SK-MEL-5 (cell line): ENCODE measurements around the gene GZMM. TPM values are rescaled to one million over a fixed set of nuclear protein-coding genes. Genes with fewer than 3 reads are reported as not detected.

Experiments
- DNase-seq: peaks from one replicate; pipeline ENCODE4 v3.0.0-alpha.2; 2016; ENCODE audit warnings: low read depth, low spot score
- in situ Hi-C: cut with HindIII; loops from 2 replicates; pipeline ENCODE4 v1.10.0; 2016; ENCODE audit warnings: low sequenced_read_pairs, high pct_unique_total_duplicates, low pct_unique_long_range_greater_than_20kb
- total RNA-seq: library from RNA; depleted of rRNA; stranded (reverse); fragments of >200 nt; shearing (Covaris generic); gene quantifications from 2 replicates; pipeline ENCODE4 v1.2.3, GENCODE V29; 2014

Gene GZMM
- total RNA-seq, 1 experiment from 2014 or later, result 0.21 TPM

DNA sequence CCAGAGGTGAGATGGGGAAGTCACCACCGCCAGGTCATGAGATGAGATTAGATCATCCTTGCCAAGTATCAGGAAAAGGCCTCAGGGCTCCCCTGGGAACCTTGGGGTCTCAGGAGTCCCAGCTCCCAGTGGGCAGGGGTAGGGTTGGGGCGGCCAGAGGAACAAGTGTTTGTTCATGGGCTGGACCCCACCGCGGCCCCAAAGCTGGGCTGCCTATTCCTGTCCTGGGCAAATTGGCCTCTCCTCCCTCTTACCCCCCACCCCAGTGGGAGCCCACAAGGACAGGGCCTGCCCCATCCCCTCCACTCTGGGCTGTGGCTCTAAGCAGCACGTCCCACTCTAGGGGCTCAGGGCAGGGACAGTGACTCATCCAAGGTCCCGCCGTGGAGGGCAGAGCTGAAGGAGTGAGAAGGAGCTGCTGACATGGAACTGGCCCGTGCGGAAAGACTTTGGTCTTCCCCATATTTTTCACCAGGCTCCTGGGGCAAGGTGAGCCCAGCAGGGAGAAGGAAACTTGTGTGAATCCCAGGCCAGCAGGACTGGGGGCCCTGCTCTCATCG lies 41.8 kb downstream of the GZMM start:
- in situ Hi-C loops, result no loop called here

DNA sequence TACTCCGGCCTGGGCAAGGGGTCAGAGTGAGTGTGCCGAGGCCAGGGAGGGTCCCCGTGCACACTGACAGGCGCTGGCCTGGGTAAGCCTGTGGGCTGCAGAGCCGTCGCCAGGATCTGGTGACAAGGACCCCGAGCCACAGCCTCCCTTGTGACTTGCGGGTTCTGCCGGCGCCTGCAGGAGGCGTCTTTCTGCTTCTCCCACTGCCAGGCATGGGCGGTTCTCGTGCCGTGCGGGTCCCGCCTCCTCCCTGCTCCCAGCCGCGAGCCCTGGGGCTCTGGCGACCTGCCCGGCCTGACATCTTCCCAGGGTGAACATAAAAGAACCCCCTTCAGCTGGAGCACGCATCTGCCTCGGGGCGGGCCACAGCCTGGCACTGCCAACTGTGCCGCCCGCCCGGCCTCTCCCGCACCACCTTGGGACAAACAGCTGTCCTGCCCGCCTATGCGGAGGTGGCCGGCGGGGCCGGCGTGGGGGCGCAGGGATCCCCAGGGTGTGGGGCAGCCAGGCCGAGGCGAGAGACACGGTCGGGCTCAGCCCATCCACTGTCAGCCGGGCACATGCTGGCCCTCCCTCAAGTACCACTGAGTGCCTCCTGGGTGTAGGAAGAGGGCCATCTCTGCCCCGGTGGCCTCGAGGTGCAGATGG lies 44.4 kb downstream of the GZMM start:
- peak; percentile 86 for DNase-seq
- in situ Hi-C loops, result no loop called here

More for the DNA sequence above, 41.8 kb downstream of the GZMM start:
- DNase-seq, result no peak

DNA sequence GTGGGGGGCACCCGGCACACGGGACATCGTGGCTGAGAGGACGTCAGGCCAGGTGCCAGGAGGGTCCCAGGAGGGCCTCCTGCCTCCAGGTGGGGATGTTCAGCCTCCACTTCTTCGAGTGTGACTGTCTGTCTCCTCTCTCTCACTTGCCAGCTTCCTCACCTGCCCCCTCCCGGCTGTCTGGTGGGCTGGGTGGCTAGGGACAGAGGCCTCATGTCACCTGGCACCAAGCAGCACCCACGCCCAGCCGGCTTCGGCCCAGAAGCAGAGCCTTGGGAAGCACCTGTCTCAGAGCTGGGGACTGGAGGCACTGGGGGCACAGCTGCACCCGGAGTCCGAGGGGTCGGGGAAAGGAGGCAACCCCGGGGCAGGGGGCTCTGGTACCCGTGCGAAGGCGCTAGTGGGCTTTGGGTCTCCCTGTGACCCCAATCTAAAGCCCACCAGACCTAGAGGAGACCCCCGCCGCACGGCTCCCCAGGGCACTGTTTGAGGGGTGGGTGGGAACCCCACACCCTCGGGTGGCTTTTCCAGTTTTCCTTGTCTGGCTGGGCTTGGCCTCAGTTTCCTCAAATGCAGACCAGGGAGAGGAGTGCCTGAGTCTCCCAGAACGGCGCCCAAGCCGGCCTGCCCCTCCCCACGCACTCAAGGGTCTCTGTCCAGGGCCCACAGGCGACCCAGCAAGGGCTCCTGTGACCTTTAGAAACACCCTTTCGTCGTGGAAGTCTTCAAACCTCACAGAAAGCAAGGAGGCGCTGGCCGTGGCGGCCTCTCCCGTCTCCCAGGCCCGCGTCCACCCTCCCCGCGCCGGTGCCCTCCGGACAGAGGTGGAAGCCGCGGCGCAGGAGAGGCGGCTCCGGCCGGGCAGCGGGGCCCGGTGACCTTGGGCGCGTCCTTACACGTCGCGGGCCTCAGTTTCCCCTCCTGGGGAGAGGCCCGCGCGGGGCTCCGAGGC lies 45.2 kb downstream of the GZMM start:
- in situ Hi-C loops, result no loop called here
- no peak for DNase-seq

- in situ Hi-C loops, result no loop called here
- no peak for DNase-seq
These were observed 46.0 kb downstream of the GZMM start, which contains the start of gene HCN2 for GRCh38 chr19:589693-590395. Gene HCN2 (plus strand): TSS chr19:589881. CDS start chr19:589946, 65 bp downstream.

DNA sequence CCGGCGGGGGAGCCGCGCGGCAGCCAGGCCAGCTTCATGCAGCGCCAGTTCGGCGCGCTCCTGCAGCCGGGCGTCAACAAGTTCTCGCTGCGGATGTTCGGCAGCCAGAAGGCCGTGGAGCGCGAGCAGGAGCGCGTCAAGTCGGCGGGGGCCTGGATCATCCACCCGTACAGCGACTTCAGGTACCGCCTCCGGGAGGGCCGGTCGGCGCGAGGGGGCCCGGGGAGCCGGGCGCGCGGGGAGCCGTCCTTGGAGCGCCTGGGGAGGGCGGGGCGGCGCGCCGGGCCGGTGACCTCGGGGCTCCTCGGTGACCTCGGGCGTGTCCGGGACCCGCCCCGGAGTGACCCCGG lies 46.5 kb downstream of the GZMM start:
- DNase-seq, result no peak
- in situ Hi-C loops, result no loop called here

DNA sequence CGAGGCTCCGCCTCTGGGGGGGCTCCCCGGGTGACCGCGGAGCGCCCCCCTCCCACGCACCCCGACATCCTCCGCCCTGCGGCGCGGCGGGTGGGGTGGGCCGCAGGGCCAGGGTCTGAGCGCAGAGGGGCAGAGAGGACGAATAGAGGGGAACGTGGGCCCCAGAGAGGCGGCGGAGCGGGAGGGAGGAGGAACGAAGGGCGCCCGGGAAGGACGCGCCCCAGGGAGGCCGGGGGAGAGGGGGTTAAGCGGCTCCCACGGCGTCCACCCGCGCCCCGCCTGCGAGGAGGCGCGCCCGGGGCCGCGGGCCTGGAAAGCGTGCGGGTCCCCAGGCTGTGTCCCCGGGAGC lies 46.9 kb downstream of the GZMM start:
- in situ Hi-C loops, result no loop called here
- no peak for DNase-seq

DNA sequence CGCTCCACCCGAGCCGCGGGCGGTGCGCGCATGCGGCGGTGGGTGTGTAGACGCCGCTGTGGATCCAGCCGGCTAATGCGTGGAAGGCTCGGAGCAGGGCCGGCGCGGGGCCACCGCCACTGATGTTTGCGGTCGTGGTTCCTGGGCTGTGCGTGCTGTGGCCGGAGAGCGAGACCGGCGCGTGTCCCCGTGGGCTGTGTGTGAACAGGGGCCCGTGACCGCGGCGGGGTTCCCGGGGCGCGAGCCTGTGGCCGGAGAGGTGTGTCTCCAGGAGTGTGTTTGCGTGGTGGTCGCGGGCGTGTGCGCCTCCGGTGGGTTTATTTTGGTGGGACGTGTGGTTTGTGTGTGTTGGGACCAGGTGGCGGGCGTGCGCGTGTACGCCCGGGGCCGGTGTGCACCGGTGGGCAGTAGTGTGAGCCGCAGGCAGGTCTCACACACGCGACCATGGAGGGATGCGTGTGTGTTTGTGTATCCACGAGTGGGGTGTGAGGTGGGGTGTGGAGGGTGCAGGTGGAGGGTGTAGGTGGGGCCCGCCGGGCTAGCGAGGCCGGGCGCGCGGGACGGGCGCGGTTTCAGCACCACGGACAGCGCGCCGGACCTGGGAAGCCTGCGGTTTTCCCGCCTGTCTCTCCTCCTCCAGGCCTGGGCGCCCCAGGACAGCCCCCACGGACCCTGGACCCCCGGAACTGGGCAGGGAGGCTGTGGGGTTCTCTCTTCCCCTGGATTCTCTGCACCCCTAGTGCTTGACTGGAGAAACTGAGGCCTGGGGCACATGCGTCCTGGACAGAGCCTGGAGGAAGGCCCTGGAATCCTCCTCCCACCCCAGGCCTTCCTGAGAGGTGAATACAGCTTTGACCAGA lies 47.5 kb downstream of the GZMM start:
- no peak for DNase-seq

GRCh38 chr19:592101-592500 lies 48.2 kb downstream of the GZMM start:
- DNase-seq, result no peak
- in situ Hi-C loops, result no loop called here

More for the DNA sequence above, 47.5 kb downstream of the GZMM start:
- in situ Hi-C loops, result no loop called here

- DNase-seq, result no peak
These were observed 49.2 kb downstream of the GZMM start for GRCh38 chr19:593055-593454.

DNA sequence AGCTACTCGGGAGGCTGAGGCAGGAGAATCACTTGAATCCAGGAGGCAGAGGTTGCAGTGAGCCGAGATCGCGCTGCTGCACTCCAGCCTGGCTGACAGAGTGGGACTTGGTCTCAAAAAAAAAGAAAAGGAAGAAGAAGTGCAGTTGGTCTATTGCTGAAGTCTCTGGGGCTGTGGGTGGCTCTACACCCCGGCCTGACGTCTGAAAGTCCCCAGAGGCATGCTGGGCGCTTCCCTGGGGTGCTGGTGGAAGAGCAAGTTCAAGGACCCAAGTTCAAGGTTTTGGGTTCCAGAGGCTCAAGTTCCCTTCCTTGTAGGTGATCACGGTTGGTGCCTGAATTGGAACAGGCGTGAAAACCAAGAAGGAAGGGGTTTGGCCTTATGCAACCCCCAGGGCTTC lies 49.7 kb downstream of the GZMM start:
- in situ Hi-C loops, result no loop called here
- no peak for DNase-seq

More at GRCh38 chr19:593055-593454, 49.2 kb downstream of the GZMM start:
- in situ Hi-C loops, result no loop called here

- in situ Hi-C loops, result no loop called here
- DNase-seq, result no peak
These were observed 50.5 kb downstream of the GZMM start for GRCh38 chr19:594265-594870.

DNA sequence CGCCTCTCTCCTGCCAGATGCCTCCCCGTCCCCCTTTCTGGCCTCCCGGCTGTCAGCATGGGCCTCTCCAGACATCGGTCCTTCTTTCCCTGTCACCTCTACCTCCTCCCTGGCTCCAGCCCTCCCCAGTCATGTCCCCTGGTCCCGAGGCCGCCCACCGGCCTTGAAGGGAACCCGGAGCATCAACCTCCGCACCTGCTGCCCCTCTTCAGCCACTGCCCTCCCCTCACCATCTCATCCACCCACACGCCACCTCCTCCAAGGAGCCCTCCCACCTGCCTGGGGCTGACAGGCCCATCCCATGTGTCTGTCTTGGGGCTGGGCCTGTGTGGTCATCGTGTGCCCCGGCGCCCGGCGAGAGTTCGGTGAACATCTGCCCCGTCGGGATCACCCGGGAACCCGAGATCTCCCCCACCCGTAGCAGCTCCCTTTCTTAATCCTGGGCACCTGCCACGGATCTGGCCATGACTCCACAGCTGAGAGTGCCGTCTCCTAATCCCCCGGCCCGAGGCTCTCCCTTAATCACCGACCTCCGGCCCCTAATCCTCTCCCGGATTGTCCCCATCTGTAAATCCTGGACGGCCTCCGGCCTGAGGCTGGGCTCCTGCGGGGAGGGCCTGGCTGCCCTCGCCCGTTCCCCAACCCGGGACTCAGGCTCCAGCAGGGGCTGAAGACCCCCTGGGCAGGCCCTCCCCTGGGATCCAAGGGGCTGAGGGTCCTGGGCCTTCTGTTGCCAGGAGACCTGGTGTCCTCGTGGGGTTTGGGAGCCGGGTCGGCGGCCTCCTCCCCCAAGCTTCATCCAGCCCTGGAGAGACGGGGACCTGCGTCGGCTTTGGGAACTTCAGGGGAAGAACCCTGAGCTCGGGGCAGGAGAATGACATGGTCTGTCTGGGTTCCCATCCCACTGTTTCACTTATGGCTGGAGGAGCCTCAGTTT lies 51.7 kb downstream of the GZMM start:
- no peak for DNase-seq
- in situ Hi-C loops, result no loop called here

- in situ Hi-C loops, result no loop called here
- no peak for DNase-seq
These were observed 52.4 kb downstream of the GZMM start for GRCh38 chr19:596263-596655.

- no peak for DNase-seq
- in situ Hi-C loops, result no loop called here
These were observed 53.8 kb downstream of the GZMM start for GRCh38 chr19:597406-598315.
